ENCODE results near the gene LRRC4C.

GRCh38 chr11:40276960-40277359, 1182.5 kb downstream of the LRRC4C start:
- TF ChIP-seq CTCF (IDR thresholded peaks at IDR 0.05; ENCODE audit: extremely low read depth in 1 of 2, insufficient read depth in 1 of 2, low read depth in 1 of 2, low read length in 2 of 2): no peak
- no peak for TF ChIP-seq POLR2A (IDR thresholded peaks at IDR 0.05; ENCODE audit: low read depth, low read length)

All from endothelial cell of umbilical vein (primary cell).